Uterus (tissue), 2 donors: ENCODE measurements around the gene ATF2.
A peak's percentile ranks its signal among the peaks of the same experiment; 100 is the strongest.

ENCODE experiments used
- CTCF ChIP-seq, 4 experiments: fragments of 200-600 bp in 2 of 4; fragments of 450-650 bp in 2 of 4; sonication (generic) in 2 of 4; IDR thresholded peaks; one replicate each; pipeline ENCODE4 v1.5.1; 2016 to 2019; ENCODE audit warnings: antibody characterized with exemption in 4 of 4, mild to moderate bottlenecking in 2 of 4, moderate library complexity in 1 of 4
- POLR2A ChIP-seq, 2 donors: fragments of 450-650 bp; IDR thresholded peaks; one replicate each; pipeline ENCODE4 v1.6.1; 2016; ENCODE audit warnings: antibody characterized with exemption in 2 of 2, mild to moderate bottlenecking in 1 of 2, moderate library complexity in 1 of 2

DNA sequence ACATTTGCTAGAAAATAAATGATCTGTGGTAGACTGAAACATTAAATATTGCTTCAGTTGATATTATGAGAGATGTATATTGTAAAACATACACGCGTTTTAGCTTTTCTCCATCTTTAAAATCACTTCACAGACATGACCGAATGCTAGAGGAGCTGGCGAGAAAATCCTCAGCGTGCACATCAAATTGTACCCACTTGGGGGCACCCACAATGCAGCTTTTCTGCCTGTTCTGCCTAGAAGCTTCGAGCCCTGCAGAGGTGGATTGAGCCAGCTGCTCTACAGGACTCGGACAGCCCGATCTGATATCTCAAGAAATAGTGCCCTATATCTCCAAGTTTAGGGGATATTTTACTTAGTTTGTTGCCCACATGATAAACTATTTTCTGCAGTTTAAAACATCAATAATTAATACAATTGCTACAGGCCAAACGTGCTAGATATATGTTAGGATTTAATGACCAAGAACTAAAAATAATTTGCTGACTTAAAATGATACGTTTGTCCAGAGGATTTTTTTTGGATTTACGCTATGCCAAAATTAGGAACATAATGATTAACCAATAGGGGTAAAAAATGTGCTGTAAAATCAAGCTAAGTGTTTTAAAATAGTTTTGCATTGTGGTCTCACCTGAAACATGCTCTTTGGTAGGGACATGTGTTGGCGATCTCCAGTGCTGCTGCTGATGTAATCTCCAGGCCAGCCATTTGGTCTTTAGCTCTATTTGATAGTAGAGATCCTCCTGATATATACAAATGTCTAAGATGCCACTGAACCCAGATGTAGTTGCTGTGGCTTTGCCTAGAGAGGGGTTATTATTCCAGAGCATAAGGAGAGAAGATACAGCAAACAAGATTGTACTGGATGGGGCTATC, 35.9 kb upstream of the ATF2 start:
- TF ChIP-seq CTCF (IDR thresholded peaks at IDR 0.05) (peak; percentile 19 to 38 (median 28)), POLR2A (IDR thresholded peaks at IDR 0.05) (no peak)
